ENCODE data around the gene CRYGN. TPM values are rescaled to one million over a fixed set of nuclear protein-coding genes. Genes with fewer than 3 reads are reported as not detected.
A peak's percentile ranks its signal among the peaks of the same experiment; 100 is the strongest.

The CRYGN gene
- total and polyA plus RNA-seq, 9 of the 15 experiments (the other 6 are each of a cell fraction or from before 2014, with no cell fraction given): not detected

- TF ChIP-seq ATF3 (IDR thresholded peaks at IDR 0.05) (no peak), ATF3 (CRISPR knock-in tag; conservative IDR thresholded peaks at IDR 0.05) (no peak), RBM22 (IDR thresholded peaks at IDR 0.05; ENCODE audit: low read depth, low read length, poor library complexity, severe bottlenecking) (peak; percentile 73), ZNF511 (CRISPR knock-in tag; IDR thresholded peaks at IDR 0.05) (no peak), CBFB (CRISPR knock-in tag; IDR thresholded peaks at IDR 0.05) (peak; percentile 58; the same call in 1 of the 2 replicates), GABPB1 (CRISPR knock-in tag; IDR thresholded peaks at IDR 0.05) (no peak)
Observed at GRCh38 chr7:151379534-151380198, 60.3 kb downstream of the CRYGN start (continued).

GRCh38 chr7:151379193-151379520, 60.8 kb downstream of the CRYGN start:
- no peak for TF ChIP-seq ZNF253 (CRISPR knock-in tag; conservative IDR thresholded peaks at IDR 0.05)
- peak; percentile 10; the same call in 1 of the 2 replicates for TF ChIP-seq HDAC6 (IDR thresholded peaks at IDR 0.05; ENCODE audit: low read depth, low read length)
- DNase-seq (ENCODE audit: extremely low read depth in 1 of 4, low spot score in 3 of 4) (no peak), FAIRE-seq (no peak), ATAC-seq (no peak; the same call in none of the 3 replicates)
- WGBS (ENCODE audit: insufficient coverage, low coverage, missing lambda C conversion rate): 42% methylated on average over 6 of the region's 6 CpGs
- Histone ChIP-seq H3K27ac (ENCODE audit: extremely low read depth, low read depth, low read length) (no peak overlapping the region), H3K27me3 (ENCODE audit: control insufficient read depth in 2 of 2, insufficient read depth in 2 of 2, low read length in 2 of 2) (peaks cover 3 to 22% of the 10 kb centered on the region in 2 experiments; a peak in 2 of 5 replicates), H3K9ac (ENCODE audit: insufficient read depth in 1 of 2, low read depth in 2 of 2, low read length in 2 of 2) (0 out of 4 replicates have a peak overlapping the region, but pooled peaks of 1 of the 2 experiments have one; percentile 53), H2AFZ (ENCODE audit: low read depth, low read length) (no peak overlapping the region), H3K79me2 (ENCODE audit: control insufficient read depth, insufficient read depth, low read length) (no peaks in the 10 kb centered on the region), H3K4me3 (no peak overlapping the region), H4K20me1 (replicated peaks; ENCODE audit: control insufficient read depth, insufficient read depth, low read length) (0 out of 2 replicates have a peak, but pooled peaks cover 5% of the 10 kb centered on the region), H3K9me1 (ENCODE audit: control insufficient read depth, insufficient read depth, low read length) (no peaks in the 10 kb centered on the region), H3K4me2 (ENCODE audit: insufficient read depth, low read length) (no peak overlapping the region), H3K4me1 (replicated peaks in 1 of 2; ENCODE audit: control insufficient read depth in 2 of 2, insufficient read depth in 2 of 2, low read length in 2 of 2) (peaks cover 0 to 45% of the 10 kb centered on the region in 2 experiments; a peak in 3 of 5 replicates), H3K36me3 (ENCODE audit: control insufficient read depth, insufficient read depth, low read length) (peaks cover 30% of the 10 kb centered on the region; the same call in 1 of the 3 replicates), H3K9me3 (replicated peaks; ENCODE audit: control insufficient read depth, insufficient read depth, low read depth, low read length) (no peaks in the 10 kb centered on the region)
- CTCF ChIA-PET (ENCODE audit: low intra/inter-chr PET ratio): interaction anchor here (1.1 kb wide), 1 partner anchor 14 kb away, joined by 3 read pairs; no protein-coding TSS in a partner anchor
- no TSS peak for BruUV-seq (replicated peaks)
- POLR2A ChIA-PET: interaction anchor here (1.2 kb wide), 1 partner anchor 65 kb away, joined by 4 read pairs; no protein-coding TSS in a partner anchor
- in situ Hi-C loops (cut with MboI) (no loop called here), intact Hi-C loops (cut with micrococcal nuclease) (no loop called here)

Small RNA genes lying within 50 kb of the gene (microRNA-seq; reads per million reads assigned to microRNA genes)
- not detected for gene MIR3907 (ENCODE audit: borderline microRNAs expressed)

Small RNA genes lying within 50 kb of the gene (small RNA-seq; reads per million reads assigned to genes)
- gene MIR3907 (not detected), gene RN7SL76P (not detected)

Other genes starting within 250 kb of the CRYGN start
- not detected in 2 replicates for gene H2BK1, start 229.7 kb downstream of the CRYGN start, total RNA-seq (2014; rRNA removed)
- gene H2BK1, start 229.7 kb downstream of the CRYGN start, total RNA-seq (2014; rRNA removed; fragmentation: Illumina TruSeq; extraction: Trizol): not detected in 2 replicates
- not detected in 2 replicates for gene H2BK1, start 229.7 kb downstream of the CRYGN start, total RNA-seq (2015; rRNA removed; fragmentation: Illumina TruSeq; extraction: Trizol)
- not detected in 2 replicates for gene H2BK1, start 229.7 kb downstream of the CRYGN start, total RNA-seq (2021)
- not detected in 2 replicates for gene H2BK1, start 229.7 kb downstream of the CRYGN start, polyA plus RNA-seq (2011; rRNA removed)
- gene H2BK1, start 229.7 kb downstream of the CRYGN start, polyA plus RNA-seq (2014; fragmentation: Illumina TruSeq; extraction: Trizol): not detected in 2 replicates
- not detected for gene H2BK1, start 229.7 kb downstream of the CRYGN start, polyA plus RNA-seq (2014; fragmentation: Nextera tagmentation; extraction: Ambion mirVana)
- not detected in 2 replicates for gene H2BK1, start 229.7 kb downstream of the CRYGN start, polyA plus RNA-seq (2014; rRNA removed)
- gene ABCF2, start 212.9 kb downstream of the CRYGN start, total RNA-seq (2014; rRNA removed): 117 and 145 TPM in 2 replicates
- gene ABCF2, start 212.9 kb downstream of the CRYGN start, total RNA-seq (2014; rRNA removed; fragmentation: Illumina TruSeq; extraction: Trizol): 79.5 and 110 TPM in 2 replicates
- gene ABCF2, start 212.9 kb downstream of the CRYGN start, total RNA-seq (2015; rRNA removed; fragmentation: Illumina TruSeq; extraction: Trizol): 113 TPM in 2 replicates
- gene ABCF2, start 212.9 kb downstream of the CRYGN start, total RNA-seq (2021): 122 and 129 TPM in 2 replicates
- gene ABCF2, start 212.9 kb downstream of the CRYGN start, polyA plus RNA-seq (2011; rRNA removed): 43.1 and 62.1 TPM in 2 replicates
- gene ABCF2, start 212.9 kb downstream of the CRYGN start, polyA plus RNA-seq (2014; fragmentation: Illumina TruSeq; extraction: Trizol): 165 and 177 TPM in 2 replicates
- gene ABCF2, start 212.9 kb downstream of the CRYGN start, polyA plus RNA-seq (2014; fragmentation: Nextera tagmentation; extraction: Ambion mirVana): 100 to 1,000 TPM; 103 to 224 TPM
- 88.2 and 97.5 TPM in 2 replicates for gene ABCF2, start 212.9 kb downstream of the CRYGN start, polyA plus RNA-seq (2014; rRNA removed)
- 18.8 and 21.4 TPM in 2 replicates for gene CHPF2, start 207.7 kb downstream of the CRYGN start, total RNA-seq (2014; rRNA removed)
- gene CHPF2, start 207.7 kb downstream of the CRYGN start, total RNA-seq (2014; rRNA removed; fragmentation: Illumina TruSeq; extraction: Trizol): 6.1 and 7.1 TPM in 2 replicates
- gene CHPF2, start 207.7 kb downstream of the CRYGN start, total RNA-seq (2015; rRNA removed; fragmentation: Illumina TruSeq; extraction: Trizol): 12.0 and 13.1 TPM in 2 replicates
- gene CHPF2, start 207.7 kb downstream of the CRYGN start, total RNA-seq (2021): 29.7 and 32.8 TPM in 2 replicates
- 10.5 and 14.3 TPM in 2 replicates for gene CHPF2, start 207.7 kb downstream of the CRYGN start, polyA plus RNA-seq (2011; rRNA removed)
- gene CHPF2, start 207.7 kb downstream of the CRYGN start, polyA plus RNA-seq (2014; fragmentation: Illumina TruSeq; extraction: Trizol): 8.4 and 10.8 TPM in 2 replicates
- under 1 TPM; 0.08 to 0.24 TPM for gene CHPF2, start 207.7 kb downstream of the CRYGN start, polyA plus RNA-seq (2014; fragmentation: Nextera tagmentation; extraction: Ambion mirVana)
- 17.8 and 18.3 TPM in 2 replicates for gene CHPF2, start 207.7 kb downstream of the CRYGN start, polyA plus RNA-seq (2014; rRNA removed)
- gene SMARCD3, start 191.4 kb downstream of the CRYGN start, total RNA-seq (2014; rRNA removed): 2.2 and 2.9 TPM in 2 replicates
- 1.2 and 1.3 TPM in 2 replicates for gene SMARCD3, start 191.4 kb downstream of the CRYGN start, total RNA-seq (2014; rRNA removed; fragmentation: Illumina TruSeq; extraction: Trizol)
- gene SMARCD3, start 191.4 kb downstream of the CRYGN start, total RNA-seq (2015; rRNA removed; fragmentation: Illumina TruSeq; extraction: Trizol): 1.5 and 1.8 TPM in 2 replicates
- gene SMARCD3, start 191.4 kb downstream of the CRYGN start, total RNA-seq (2021): 2.3 and 3.6 TPM in 2 replicates
- gene SMARCD3, start 191.4 kb downstream of the CRYGN start, polyA plus RNA-seq (2011; rRNA removed): 2.7 and 4.6 TPM in 2 replicates
- 1.9 and 2.6 TPM in 2 replicates for gene SMARCD3, start 191.4 kb downstream of the CRYGN start, polyA plus RNA-seq (2014; fragmentation: Illumina TruSeq; extraction: Trizol)
- under 1 TPM; 0.43 to 0.46 TPM for gene SMARCD3, start 191.4 kb downstream of the CRYGN start, polyA plus RNA-seq (2014; fragmentation: Nextera tagmentation; extraction: Ambion mirVana)
- 2.6 and 3.0 TPM in 2 replicates for gene SMARCD3, start 191.4 kb downstream of the CRYGN start, polyA plus RNA-seq (2014; rRNA removed)
- 67.8 and 89.7 TPM in 2 replicates for gene NUB1, start 98.3 kb downstream of the CRYGN start, total RNA-seq (2014; rRNA removed)
- 75.8 and 103 TPM in 2 replicates for gene NUB1, start 98.3 kb downstream of the CRYGN start, total RNA-seq (2014; rRNA removed; fragmentation: Illumina TruSeq; extraction: Trizol)
- 101 and 114 TPM in 2 replicates for gene NUB1, start 98.3 kb downstream of the CRYGN start, total RNA-seq (2015; rRNA removed; fragmentation: Illumina TruSeq; extraction: Trizol)
- 55.3 and 58.0 TPM in 2 replicates for gene NUB1, start 98.3 kb downstream of the CRYGN start, total RNA-seq (2021)
- gene NUB1, start 98.3 kb downstream of the CRYGN start, polyA plus RNA-seq (2011; rRNA removed): 57.8 and 85.2 TPM in 2 replicates
- 86.5 and 159 TPM in 2 replicates for gene NUB1, start 98.3 kb downstream of the CRYGN start, polyA plus RNA-seq (2014; fragmentation: Illumina TruSeq; extraction: Trizol)
- gene NUB1, start 98.3 kb downstream of the CRYGN start, polyA plus RNA-seq (2014; fragmentation: Nextera tagmentation; extraction: Ambion mirVana): 10 to 100 TPM; 43.2 to 63.4 TPM
- 81.6 and 99.3 TPM in 2 replicates for gene NUB1, start 98.3 kb downstream of the CRYGN start, polyA plus RNA-seq (2014; rRNA removed)
- 0.08 TPM in 1 of 2 replicates, not detected in the other for gene WDR86, start 30.1 kb downstream of the CRYGN start, total RNA-seq (2014; rRNA removed)
- not detected in 2 replicates for gene WDR86, start 30.1 kb downstream of the CRYGN start, total RNA-seq (2014; rRNA removed; fragmentation: Illumina TruSeq; extraction: Trizol)
- not detected in 2 replicates for gene WDR86, start 30.1 kb downstream of the CRYGN start, total RNA-seq (2015; rRNA removed; fragmentation: Illumina TruSeq; extraction: Trizol)
- 0.09 TPM in 1 of 2 replicates, not detected in the other for gene WDR86, start 30.1 kb downstream of the CRYGN start, total RNA-seq (2021)
- not detected in 2 replicates for gene WDR86, start 30.1 kb downstream of the CRYGN start, polyA plus RNA-seq (2011; rRNA removed)
- not detected in 2 replicates for gene WDR86, start 30.1 kb downstream of the CRYGN start, polyA plus RNA-seq (2014; fragmentation: Illumina TruSeq; extraction: Trizol)
- not detected for gene WDR86, start 30.1 kb downstream of the CRYGN start, polyA plus RNA-seq (2014; fragmentation: Nextera tagmentation; extraction: Ambion mirVana)
- 0.05 and 0.24 TPM in 2 replicates for gene WDR86, start 30.1 kb downstream of the CRYGN start, polyA plus RNA-seq (2014; rRNA removed)
- gene RHEB, start 79.8 kb upstream of the CRYGN start, total RNA-seq (2014; rRNA removed): 122 and 126 TPM in 2 replicates
- gene RHEB, start 79.8 kb upstream of the CRYGN start, total RNA-seq (2014; rRNA removed; fragmentation: Illumina TruSeq; extraction: Trizol): 213 and 243 TPM in 2 replicates
- 168 and 182 TPM in 2 replicates for gene RHEB, start 79.8 kb upstream of the CRYGN start, total RNA-seq (2015; rRNA removed; fragmentation: Illumina TruSeq; extraction: Trizol)
- gene RHEB, start 79.8 kb upstream of the CRYGN start, total RNA-seq (2021): 156 and 162 TPM in 2 replicates
- 139 and 249 TPM in 2 replicates for gene RHEB, start 79.8 kb upstream of the CRYGN start, polyA plus RNA-seq (2011; rRNA removed)
- gene RHEB, start 79.8 kb upstream of the CRYGN start, polyA plus RNA-seq (2014; fragmentation: Illumina TruSeq; extraction: Trizol): 152 and 189 TPM in 2 replicates
- gene RHEB, start 79.8 kb upstream of the CRYGN start, polyA plus RNA-seq (2014; fragmentation: Nextera tagmentation; extraction: Ambion mirVana): 10 to 100 TPM; 28.5 to 35.3 TPM
- gene RHEB, start 79.8 kb upstream of the CRYGN start, polyA plus RNA-seq (2014; rRNA removed): 205 and 230 TPM in 2 replicates